ENCODE measurements around the gene IRAG1. TPM values are rescaled to one million over a fixed set of nuclear protein-coding genes. Genes with fewer than 3 reads are reported as not detected.
A peak's percentile ranks its signal among the peaks of the same experiment; 100 is the strongest.

IRAG1 gene
- total and polyA plus RNA-seq, 2 donors (not counting 3 experiments of a cell fraction or from before 2014, with no cell fraction given) = 0.22 to 0.38 TPM

GRCh38 chr11:10663990-10664389 is 29.6 kb downstream of the IRAG1 start:
- Histone ChIP-seq H3K79me2 (ENCODE audit: control insufficient read depth, insufficient read depth, low read length) (no peaks in the 10 kb centered on the region), H3K4me3 (replicated peaks in 1 of 3; ENCODE audit: insufficient read depth in 1 of 3, low read depth in 1 of 3, low read length in 3 of 3) (no peak overlapping the region), H3K9me3 (replicated peaks; ENCODE audit: control insufficient read depth, insufficient read depth, low read length) (no peaks in the 10 kb centered on the region), H4K20me1 (replicated peaks; ENCODE audit: control insufficient read depth, extremely low read depth, insufficient read depth, low read length) (no peaks in the 10 kb centered on the region), H3K4me2 (ENCODE audit: insufficient read depth, low read length) (no peak overlapping the region), H3K9ac (replicated peaks; ENCODE audit: extremely low read depth, insufficient read depth, low read length) (no peak overlapping the region), H3K4me1 (ENCODE audit: control insufficient read depth, extremely low read depth, insufficient read depth, low read length) (peaks cover 15% of the 10 kb centered on the region), H3K27ac (ENCODE audit: insufficient read depth, low read depth, low read length) (no peak overlapping the region), H3K36me3 (ENCODE audit: control insufficient read depth in 2 of 2, extremely low read depth in 1 of 2, insufficient read depth in 2 of 2, low read length in 2 of 2) (no peaks in the 10 kb centered on the region), H3K9me1 (replicated peaks; ENCODE audit: control insufficient read depth, extremely low read depth, insufficient read depth, low read length) (no peaks in the 10 kb centered on the region), H2AFZ (ENCODE audit: low read depth, low read length) (peak overlapping the region; percentile 10), H3K27me3 (ENCODE audit: control insufficient read depth in 2 of 2, insufficient read depth in 2 of 2, low read length in 2 of 2) (no peaks in the 10 kb centered on the region)
- POLR2A ChIA-PET = no interaction called here
- no peak for TF ChIP-seq FOS (IDR thresholded peaks at IDR 0.05; ENCODE audit: borderline replicate concordance, insufficient read depth, low read length)
- TF ChIP-seq CTCF (IDR thresholded peaks at IDR 0.05; ENCODE audit: extremely low read depth in 1 of 2, insufficient read depth in 1 of 2, low read depth in 1 of 2, low read length in 2 of 2) = no peak
- TF ChIP-seq POLR2AphosphoS5 (IDR thresholded peaks at IDR 0.05; ENCODE audit: insufficient read depth, low read depth, low read length) = no peak
- TF ChIP-seq EZH2 (IDR thresholded peaks at IDR 0.05; ENCODE audit: borderline replicate concordance, low read depth, low read length, severe bottlenecking) = no peak
- TF ChIP-seq MYC (IDR thresholded peaks at IDR 0.05; ENCODE audit: low read depth, low read length) = no peak
- TF ChIP-seq POLR2A (IDR thresholded peaks at IDR 0.05; ENCODE audit: low read depth, low read length) = no peak
- no peak for TF ChIP-seq MAX (IDR thresholded peaks at IDR 0.05; ENCODE audit: insufficient read depth, insufficient read length)
- no peak for TF ChIP-seq GATA2 (IDR thresholded peaks at IDR 0.05; ENCODE audit: insufficient read depth, insufficient read length, low read depth, low read length)
- TF ChIP-seq JUN (IDR thresholded peaks at IDR 0.05; ENCODE audit: borderline replicate concordance, insufficient read depth, insufficient read length, low read depth) = no peak
- no peak for DNase-seq (ENCODE audit: low read depth, low spot score)
- dilution Hi-C loops (cut with MboI; ENCODE audit: extremely low pct_ligation_motif_present, low sequenced_read_pairs) = no loop called here
- CTCF ChIA-PET = interaction anchor here (0.9 to 2.7 kb wide), 5 partner anchors 10 to 258 kb away, joined by 3 to 7 read pairs (median 3); partner anchors contain the start of gene RNF141
- intact Hi-C loops (cut with micrococcal nuclease) = no loop called here
- BruUV-seq (replicated peaks) = no TSS peak
- FAIRE-seq = no peak

Data from endothelial cell of umbilical vein (primary cell).